GM19240 (cell line): ENCODE results near the gene GAA.
"Not testable (repeated sequence)": the region's sequence is repeated elsewhere in the genome, so short reads cannot be mapped to it uniquely, and the experiment has no call there.

Source experiments
- DNase-seq: peaks from one replicate; pipeline ENCODE4 v3.0.0; 2011; ENCODE audit warnings: low spot score; ENCODE audit not compliant: insufficient read length

GAA gene

GRCh38 chr17:80083136-80083661 lies 18.2 kb upstream of the GAA start:
- DNase-seq = no peak

GRCh38 chr17:80084773-80085172 lies 16.6 kb upstream of the GAA start:
- DNase-seq = no peak

- no peak for DNase-seq
Observed at GRCh38 chr17:80086081-80086480, 15.3 kb upstream of the GAA start.

GRCh38 chr17:80086616-80087015 lies 14.8 kb upstream of the GAA start:
- no peak for DNase-seq

GRCh38 chr17:80087346-80088265 lies 13.8 kb upstream of the GAA start:
- DNase-seq = no peak

- DNase-seq = no peak
Observed at GRCh38 chr17:80089762-80090161, 11.6 kb upstream of the GAA start.

GRCh38 chr17:80090164-80090563 lies 11.2 kb upstream of the GAA start:
- DNase-seq = not testable (repeated sequence)

- DNase-seq = no peak
Observed at GRCh38 chr17:80091376-80091775, 10.0 kb upstream of the GAA start.

- DNase-seq = no peak
Observed at GRCh38 chr17:80092959-80093358, 8.4 kb upstream of the GAA start.

GRCh38 chr17:80095038-80095843 lies 6.1 kb upstream of the GAA start:
- DNase-seq = no peak

GRCh38 chr17:80095844-80096475 lies 5.4 kb upstream of the GAA start:
- DNase-seq = no peak

GRCh38 chr17:80096561-80097021 lies 4.8 kb upstream of the GAA start:
- no peak for DNase-seq

GRCh38 chr17:80097127-80097621 lies 4.2 kb upstream of the GAA start:
- DNase-seq = no peak

GRCh38 chr17:80097844-80098691 lies 3.3 kb upstream of the GAA start:
- no peak for DNase-seq

GRCh38 chr17:80099291-80100034 lies 1.9 kb upstream of the GAA start:
- DNase-seq = no peak

GRCh38 chr17:80100035-80100323 lies 1.4 kb upstream of the GAA start:
- DNase-seq = no peak

GRCh38 chr17:80101946-80102663 lies 724 bp downstream of the GAA start:
- DNase-seq = peak; percentile 45

- no peak for DNase-seq
Observed at GRCh38 chr17:80102664-80103448, 1.5 kb downstream of the GAA start.
